ENCODE results near the gene FLAD1. TPM values are rescaled to one million over a fixed set of nuclear protein-coding genes. Genes with fewer than 3 reads are reported as not detected.
A peak's percentile ranks its signal among the peaks of the same experiment; 100 is the strongest.

Gene FLAD1
- total and polyA plus RNA-seq, 4 donors, result 10.9 to 37.0 (median 30.6) TPM

DNA sequence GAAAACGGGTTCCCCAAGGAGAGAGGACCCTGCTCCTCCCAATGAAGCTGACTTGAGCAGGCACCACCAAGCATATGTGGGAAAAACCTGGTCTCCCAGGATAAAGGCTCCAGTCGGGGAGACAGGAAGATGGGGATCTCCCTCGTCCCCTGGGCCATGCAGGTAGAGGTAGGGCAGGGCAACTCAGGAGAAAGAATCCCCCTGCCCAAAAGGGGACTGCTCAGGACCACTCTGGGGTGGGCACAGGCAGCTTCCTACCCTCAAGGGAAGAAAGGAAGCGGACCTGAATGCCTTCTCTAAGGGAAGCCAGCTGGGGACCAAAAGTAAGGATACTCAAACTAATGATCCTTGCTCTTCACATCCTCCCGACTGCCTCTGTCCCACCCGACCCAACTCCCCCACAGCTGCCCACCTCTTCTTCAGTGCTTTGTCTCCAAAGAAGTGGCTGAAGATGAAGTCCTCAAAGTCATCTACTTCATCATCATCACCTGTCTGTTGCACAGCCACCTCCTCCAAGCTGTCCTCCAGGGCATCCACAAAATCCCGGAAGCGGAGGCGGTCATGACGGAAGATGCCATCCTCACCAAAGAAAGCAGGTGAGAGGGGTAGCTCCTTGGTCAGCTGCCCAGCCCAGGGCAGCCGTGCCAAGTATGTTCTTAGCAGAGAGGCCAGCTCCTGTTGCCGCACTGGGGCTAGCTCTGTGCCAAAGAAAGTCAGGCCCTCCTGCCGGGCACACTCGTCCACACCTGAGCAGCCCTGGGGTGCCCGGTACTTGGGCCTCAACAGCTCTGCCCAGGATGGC is 37.8 kb upstream of the FLAD1 start:
- Histone ChIP-seq H3K4me3 (no peak overlapping the region), H3K27ac (ENCODE audit: low read depth in 1 of 2, low read length in 1 of 2) (no peak overlapping the region), H3K4me1 (ENCODE audit: control insufficient read depth in 5 of 5, insufficient read depth in 5 of 5, low read length in 5 of 5) (peaks cover 0 to 27% (median 7%) of the 10 kb centered on the region in 5 donors), H3K9ac (ENCODE audit: insufficient read depth in 1 of 2, low read length in 2 of 2) (peak overlapping the region in 1 of 2 donors; percentile 13), H3K27me3 (ENCODE audit: control insufficient read depth in 3 of 3, insufficient read depth in 3 of 3, low read length in 2 of 3) (no peaks in the 10 kb centered on the region), H3K9me3 (ENCODE audit: control insufficient read depth in 4 of 4, insufficient read depth in 3 of 4, low read length in 3 of 4) (no peaks in the 10 kb centered on the region), H3K36me3 (ENCODE audit: control insufficient read depth in 4 of 4, insufficient read depth in 4 of 4, low read length in 4 of 4) (peaks cover 0 to 31% (median 11%) of the 10 kb centered on the region in 4 donors)
- 86% methylated on average over 15 of the region's 15 CpGs for WGBS, 2 donors
- no peak for ATAC-seq (ENCODE audit: insufficient read depth, low FRiP score)
- no peak for DNase-seq
- TF ChIP-seq, protein P1, sequence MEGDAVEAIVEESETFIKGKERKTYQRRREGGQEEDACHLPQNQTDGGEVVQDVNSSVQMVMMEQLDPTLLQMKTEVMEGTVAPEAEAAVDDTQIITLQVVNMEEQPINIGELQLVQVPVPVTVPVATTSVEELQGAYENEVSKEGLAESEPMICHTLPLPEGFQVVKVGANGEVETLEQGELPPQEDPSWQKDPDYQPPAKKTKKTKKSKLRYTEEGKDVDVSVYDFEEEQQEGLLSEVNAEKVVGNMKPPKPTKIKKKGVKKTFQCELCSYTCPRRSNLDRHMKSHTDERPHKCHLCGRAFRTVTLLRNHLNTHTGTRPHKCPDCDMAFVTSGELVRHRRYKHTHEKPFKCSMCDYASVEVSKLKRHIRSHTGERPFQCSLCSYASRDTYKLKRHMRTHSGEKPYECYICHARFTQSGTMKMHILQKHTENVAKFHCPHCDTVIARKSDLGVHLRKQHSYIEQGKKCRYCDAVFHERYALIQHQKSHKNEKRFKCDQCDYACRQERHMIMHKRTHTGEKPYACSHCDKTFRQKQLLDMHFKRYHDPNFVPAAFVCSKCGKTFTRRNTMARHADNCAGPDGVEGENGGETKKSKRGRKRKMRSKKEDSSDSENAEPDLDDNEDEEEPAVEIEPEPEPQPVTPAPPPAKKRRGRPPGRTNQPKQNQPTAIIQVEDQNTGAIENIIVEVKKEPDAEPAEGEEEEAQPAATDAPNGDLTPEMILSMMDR (IDR thresholded peaks at IDR 0.05; ENCODE audit: control extremely low read depth, extremely low read depth), result no peak

DNA sequence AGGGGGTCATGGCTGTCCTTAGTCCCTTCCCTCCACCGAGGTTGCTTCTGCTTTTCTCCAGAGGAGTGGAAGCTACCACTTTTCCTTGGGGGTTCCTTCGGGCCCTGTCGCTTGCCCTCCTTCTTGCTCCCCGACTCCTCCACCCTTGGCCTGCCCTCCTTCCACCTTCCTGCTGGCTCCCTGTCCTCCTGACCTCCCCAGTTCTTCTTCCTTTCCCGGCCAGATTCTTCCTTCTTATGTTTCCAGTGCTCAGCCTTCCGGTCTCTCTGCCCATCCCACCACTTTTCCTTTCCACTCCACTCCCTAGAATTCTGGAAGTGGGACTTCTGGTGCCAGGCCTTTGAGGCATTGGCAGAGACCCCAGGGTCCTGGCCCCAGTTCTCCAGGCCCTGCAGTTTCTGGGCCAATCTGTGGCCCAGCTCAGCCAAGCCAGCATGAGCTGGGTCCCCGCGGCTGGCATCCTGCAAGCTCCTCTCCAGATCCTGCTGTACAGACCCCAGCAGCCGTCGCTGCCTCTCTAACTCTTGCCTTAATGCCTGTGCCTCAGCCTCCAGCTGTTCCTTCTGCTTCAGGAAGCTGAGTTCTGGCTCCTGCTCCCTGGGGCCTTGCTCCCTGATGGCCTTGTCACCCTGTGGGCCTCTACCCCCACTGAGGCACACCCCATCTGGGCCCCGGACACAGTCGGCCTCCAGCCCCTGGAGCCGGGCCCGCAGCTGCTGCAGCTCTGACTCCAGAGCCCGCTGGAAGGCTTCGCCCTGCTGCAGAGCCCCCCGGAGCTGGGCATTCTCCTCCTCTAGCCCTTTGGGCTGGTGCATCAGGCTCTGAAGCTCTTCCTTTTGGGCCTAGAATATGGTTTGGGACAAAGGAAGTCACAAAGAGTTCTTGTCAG is 36.9 kb upstream of the FLAD1 start:
- Histone ChIP-seq H3K27ac (ENCODE audit: low read depth in 1 of 2, low read length in 1 of 2) (no peak overlapping the region), H3K27me3 (ENCODE audit: control insufficient read depth in 3 of 3, insufficient read depth in 3 of 3, low read length in 2 of 3) (no peaks in the 10 kb centered on the region), H3K4me3 (no peak overlapping the region), H3K9me3 (ENCODE audit: control insufficient read depth in 4 of 4, insufficient read depth in 3 of 4, low read length in 3 of 4) (no peaks in the 10 kb centered on the region), H3K4me1 (ENCODE audit: control insufficient read depth in 5 of 5, insufficient read depth in 5 of 5, low read length in 5 of 5) (peaks cover 0 to 25% (median 7%) of the 10 kb centered on the region in 5 donors), H3K9ac (ENCODE audit: insufficient read depth in 1 of 2, low read length in 2 of 2) (no peak overlapping the region), H3K36me3 (ENCODE audit: control insufficient read depth in 4 of 4, insufficient read depth in 4 of 4, low read length in 4 of 4) (peaks cover 0 to 40% (median 13%) of the 10 kb centered on the region in 4 donors)
- no peak for ATAC-seq (ENCODE audit: insufficient read depth, low FRiP score)
- TF ChIP-seq, protein P1 (IDR thresholded peaks at IDR 0.05; ENCODE audit: control extremely low read depth, extremely low read depth), result no peak
- no peak for DNase-seq
- WGBS, 2 donors, result 86% methylated on average over 17 of the region's 17 CpGs

DNA sequence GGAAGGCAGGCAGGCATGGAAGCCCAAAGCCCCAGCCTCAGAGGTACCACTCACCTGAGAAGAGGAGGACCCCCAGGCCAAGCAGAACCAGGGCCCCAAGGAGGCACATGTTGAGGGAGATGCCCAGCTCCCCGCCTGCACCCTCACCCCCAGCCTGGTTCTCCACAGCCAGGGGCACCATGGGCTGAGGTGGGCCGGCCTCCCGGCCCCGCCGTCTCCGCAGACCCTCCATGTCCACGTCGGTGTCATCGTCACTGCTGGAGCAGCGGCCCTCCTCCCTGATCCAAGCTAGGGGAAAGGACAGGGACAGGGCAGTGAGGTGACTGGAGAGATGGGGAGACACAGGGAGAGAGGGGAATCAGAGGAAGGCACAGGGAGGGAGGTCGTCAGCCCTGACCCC is 35.1 kb upstream of the FLAD1 start:
- Histone ChIP-seq H3K36me3 (ENCODE audit: control insufficient read depth in 4 of 4, insufficient read depth in 4 of 4, low read length in 4 of 4) (peaks cover 0 to 41% (median 13%) of the 10 kb centered on the region in 4 donors), H3K4me3 (no peak overlapping the region), H3K27me3 (ENCODE audit: control insufficient read depth in 3 of 3, insufficient read depth in 3 of 3, low read length in 2 of 3) (no peaks in the 10 kb centered on the region), H3K4me1 (ENCODE audit: control insufficient read depth in 5 of 5, insufficient read depth in 5 of 5, low read length in 5 of 5) (peaks cover 0 to 15% (median 2%) of the 10 kb centered on the region in 5 donors), H3K27ac (ENCODE audit: low read depth in 1 of 2, low read length in 1 of 2) (no peak overlapping the region), H3K9me3 (ENCODE audit: control insufficient read depth in 4 of 4, insufficient read depth in 3 of 4, low read length in 3 of 4) (no peaks in the 10 kb centered on the region), H3K9ac (ENCODE audit: insufficient read depth in 1 of 2, low read length in 2 of 2) (no peak overlapping the region)
- DNase-seq (no peak), ATAC-seq (ENCODE audit: insufficient read depth, low FRiP score) (no peak)
- TF ChIP-seq, protein P1 (IDR thresholded peaks at IDR 0.05; ENCODE audit: control extremely low read depth, extremely low read depth), result no peak
- WGBS, 2 donors, result 96 to 98% methylated on average over 11 of the region's 11 CpGs
